OCI-LY3 (cell line): ENCODE measurements around the gene ZNF32.

Source experiments
- CTCF ChIP-seq: fragments of 200-600, 300-600 bp; sonication (generic); IDR thresholded peaks from 2 replicates; pipeline ENCODE4 v1.5.1; 2014; ENCODE audit warnings: antibody characterized with exemption, low read length, low read depth
- EZH2phosphoT487 ChIP-seq: fragments of 200-600 bp; shearing (Covaris generic); IDR thresholded peaks from 2 replicates; pipeline ENCODE4 v1.6.1; 2018; ENCODE audit warnings: antibody characterized with exemption, mixed run types, low read depth

- TF ChIP-seq CTCF: no peak
- no peak for TF ChIP-seq EZH2phosphoT487
Observed at GRCh38 chr10:43655311-43655710, 6.6 kb upstream of the ZNF32 start.
